Vagina (tissue), 2 donors: Measurements from ENCODE around the gene RPL13A.

Experiments
- POLR2A ChIP-seq, 2 donors: fragments of 450-650 bp; IDR thresholded peaks; one replicate each; pipeline ENCODE4 v1.6.1; 2017; ENCODE audit warnings: antibody characterized with exemption in 2 of 2, mild to moderate bottlenecking in 2 of 2, moderate library complexity in 2 of 2
- POLR2AphosphoS5 ChIP-seq, 2 donors: sonication (generic); formaldehyde crosslinking; IDR thresholded peaks; one replicate each; pipeline ENCODE4 v1.9.0; 2017; ENCODE audit warnings: antibody characterized with exemption in 2 of 2, mild to moderate bottlenecking in 2 of 2, low read depth in 1 of 2; ENCODE audit not compliant: insufficient read depth in 1 of 2
- TF ChIP-seq, protein P1 (sequence below), 3 experiments: fragments of 450-650 bp in 2 of 3; fragments of 200-600 bp in 1 of 3; sonication (generic) in 1 of 3; IDR thresholded peaks; one replicate each; pipeline ENCODE4 v1.5.1; 2017 to 2019; ENCODE audit warnings: antibody characterized with exemption in 3 of 3, mild to moderate bottlenecking in 2 of 3, moderate library complexity in 2 of 3

DNA sequence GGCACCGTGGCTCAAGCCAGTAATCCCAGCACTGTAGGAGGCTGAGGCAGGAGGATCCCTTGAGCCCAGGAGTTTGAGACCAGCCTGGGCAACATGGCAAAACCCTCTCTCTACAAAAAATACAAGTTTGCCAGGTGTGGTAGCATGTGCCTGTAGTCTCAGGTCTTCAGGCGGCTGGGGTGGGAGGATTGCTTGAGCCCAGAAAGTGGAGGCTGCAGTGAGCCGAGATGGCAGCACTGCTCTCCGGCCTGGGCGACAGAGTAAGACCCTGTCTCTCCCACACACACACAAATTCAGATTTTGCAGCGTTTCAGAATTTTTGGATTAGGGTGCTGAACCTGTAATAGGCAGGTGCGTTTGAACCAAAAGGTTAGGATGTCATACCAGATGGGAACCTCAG lies 11.1 kb downstream of the RPL13A start:
- TF ChIP-seq, protein P1, sequence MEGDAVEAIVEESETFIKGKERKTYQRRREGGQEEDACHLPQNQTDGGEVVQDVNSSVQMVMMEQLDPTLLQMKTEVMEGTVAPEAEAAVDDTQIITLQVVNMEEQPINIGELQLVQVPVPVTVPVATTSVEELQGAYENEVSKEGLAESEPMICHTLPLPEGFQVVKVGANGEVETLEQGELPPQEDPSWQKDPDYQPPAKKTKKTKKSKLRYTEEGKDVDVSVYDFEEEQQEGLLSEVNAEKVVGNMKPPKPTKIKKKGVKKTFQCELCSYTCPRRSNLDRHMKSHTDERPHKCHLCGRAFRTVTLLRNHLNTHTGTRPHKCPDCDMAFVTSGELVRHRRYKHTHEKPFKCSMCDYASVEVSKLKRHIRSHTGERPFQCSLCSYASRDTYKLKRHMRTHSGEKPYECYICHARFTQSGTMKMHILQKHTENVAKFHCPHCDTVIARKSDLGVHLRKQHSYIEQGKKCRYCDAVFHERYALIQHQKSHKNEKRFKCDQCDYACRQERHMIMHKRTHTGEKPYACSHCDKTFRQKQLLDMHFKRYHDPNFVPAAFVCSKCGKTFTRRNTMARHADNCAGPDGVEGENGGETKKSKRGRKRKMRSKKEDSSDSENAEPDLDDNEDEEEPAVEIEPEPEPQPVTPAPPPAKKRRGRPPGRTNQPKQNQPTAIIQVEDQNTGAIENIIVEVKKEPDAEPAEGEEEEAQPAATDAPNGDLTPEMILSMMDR (IDR thresholded peaks at IDR 0.05) = no peak
- TF ChIP-seq POLR2AphosphoS5 (IDR thresholded peaks at IDR 0.05; ENCODE audit: insufficient read depth in 1 of 2, low read depth in 1 of 2) (no peak), POLR2A (IDR thresholded peaks at IDR 0.05) (no peak)
